ENCODE data around the gene ITGB6.

ITGB6 gene

GRCh38 chr2:160061944-160062291 is 138.2 kb downstream of the ITGB6 start:
- TF ChIP-seq ESRRG (CRISPR knock-in tag; IDR thresholded peaks at IDR 0.05) = no peak
- TF ChIP-seq ZFP3 (CRISPR knock-in tag; IDR thresholded peaks at IDR 0.05) = no peak
- TF ChIP-seq RARB (CRISPR knock-in tag; IDR thresholded peaks at IDR 0.05) = no peak
- TF ChIP-seq, protein P1, sequence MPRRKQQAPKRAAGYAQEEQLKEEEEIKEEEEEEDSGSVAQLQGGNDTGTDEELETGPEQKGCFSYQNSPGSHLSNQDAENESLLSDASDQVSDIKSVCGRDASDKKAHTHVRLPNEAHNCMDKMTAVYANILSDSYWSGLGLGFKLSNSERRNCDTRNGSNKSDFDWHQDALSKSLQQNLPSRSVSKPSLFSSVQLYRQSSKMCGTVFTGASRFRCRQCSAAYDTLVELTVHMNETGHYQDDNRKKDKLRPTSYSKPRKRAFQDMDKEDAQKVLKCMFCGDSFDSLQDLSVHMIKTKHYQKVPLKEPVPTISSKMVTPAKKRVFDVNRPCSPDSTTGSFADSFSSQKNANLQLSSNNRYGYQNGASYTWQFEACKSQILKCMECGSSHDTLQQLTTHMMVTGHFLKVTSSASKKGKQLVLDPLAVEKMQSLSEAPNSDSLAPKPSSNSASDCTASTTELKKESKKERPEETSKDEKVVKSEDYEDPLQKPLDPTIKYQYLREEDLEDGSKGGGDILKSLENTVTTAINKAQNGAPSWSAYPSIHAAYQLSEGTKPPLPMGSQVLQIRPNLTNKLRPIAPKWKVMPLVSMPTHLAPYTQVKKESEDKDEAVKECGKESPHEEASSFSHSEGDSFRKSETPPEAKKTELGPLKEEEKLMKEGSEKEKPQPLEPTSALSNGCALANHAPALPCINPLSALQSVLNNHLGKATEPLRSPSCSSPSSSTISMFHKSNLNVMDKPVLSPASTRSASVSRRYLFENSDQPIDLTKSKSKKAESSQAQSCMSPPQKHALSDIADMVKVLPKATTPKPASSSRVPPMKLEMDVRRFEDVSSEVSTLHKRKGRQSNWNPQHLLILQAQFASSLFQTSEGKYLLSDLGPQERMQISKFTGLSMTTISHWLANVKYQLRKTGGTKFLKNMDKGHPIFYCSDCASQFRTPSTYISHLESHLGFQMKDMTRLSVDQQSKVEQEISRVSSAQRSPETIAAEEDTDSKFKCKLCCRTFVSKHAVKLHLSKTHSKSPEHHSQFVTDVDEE (CRISPR knock-in tag; IDR thresholded peaks at IDR 0.05) = no peak
- no peak for TF ChIP-seq ZC3H10 (CRISPR knock-in tag; IDR thresholded peaks at IDR 0.05)
- TF ChIP-seq ZNF8 (CRISPR knock-in tag; IDR thresholded peaks at IDR 0.05) = no peak
- TF ChIP-seq GLIS3 (CRISPR knock-in tag; IDR thresholded peaks at IDR 0.05) = no peak
- TF ChIP-seq ZNF70 (CRISPR knock-in tag; IDR thresholded peaks at IDR 0.05) = no peak
- TF ChIP-seq TOX (CRISPR knock-in tag; IDR thresholded peaks at IDR 0.05; ENCODE audit: borderline replicate concordance) = no peak
- TF ChIP-seq CSDC2 (CRISPR knock-in tag; IDR thresholded peaks at IDR 0.05) = no peak
- TF ChIP-seq CREB5 (CRISPR knock-in tag; IDR thresholded peaks at IDR 0.05; ENCODE audit: low read depth) = no peak
- TF ChIP-seq TCF4 (CRISPR knock-in tag; IDR thresholded peaks at IDR 0.05; ENCODE audit: borderline replicate concordance) = no peak
- no peak for TF ChIP-seq BACH2 (CRISPR knock-in tag; IDR thresholded peaks at IDR 0.05; ENCODE audit: borderline replicate concordance)
- TF ChIP-seq OSR1 (CRISPR knock-in tag; IDR thresholded peaks at IDR 0.05) = no peak
- TF ChIP-seq ZFP30 (CRISPR knock-in tag; IDR thresholded peaks at IDR 0.05) = no peak
- TF ChIP-seq, protein P2, sequence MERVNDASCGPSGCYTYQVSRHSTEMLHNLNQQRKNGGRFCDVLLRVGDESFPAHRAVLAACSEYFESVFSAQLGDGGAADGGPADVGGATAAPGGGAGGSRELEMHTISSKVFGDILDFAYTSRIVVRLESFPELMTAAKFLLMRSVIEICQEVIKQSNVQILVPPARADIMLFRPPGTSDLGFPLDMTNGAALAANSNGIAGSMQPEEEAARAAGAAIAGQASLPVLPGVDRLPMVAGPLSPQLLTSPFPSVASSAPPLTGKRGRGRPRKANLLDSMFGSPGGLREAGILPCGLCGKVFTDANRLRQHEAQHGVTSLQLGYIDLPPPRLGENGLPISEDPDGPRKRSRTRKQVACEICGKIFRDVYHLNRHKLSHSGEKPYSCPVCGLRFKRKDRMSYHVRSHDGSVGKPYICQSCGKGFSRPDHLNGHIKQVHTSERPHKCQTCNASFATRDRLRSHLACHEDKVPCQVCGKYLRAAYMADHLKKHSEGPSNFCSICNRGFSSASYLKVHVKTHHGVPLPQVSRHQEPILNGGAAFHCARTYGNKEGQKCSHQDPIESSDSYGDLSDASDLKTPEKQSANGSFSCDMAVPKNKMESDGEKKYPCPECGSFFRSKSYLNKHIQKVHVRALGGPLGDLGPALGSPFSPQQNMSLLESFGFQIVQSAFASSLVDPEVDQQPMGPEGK (CRISPR knock-in tag; IDR thresholded peaks at IDR 0.05; ENCODE audit: borderline replicate concordance) = no peak
- TF ChIP-seq ARNTL (CRISPR knock-in tag; IDR thresholded peaks at IDR 0.05; ENCODE audit: borderline replicate concordance, low read depth) = no peak
- TF ChIP-seq ZNF565 (CRISPR knock-in tag; conservative IDR thresholded peaks at IDR 0.05; ENCODE audit: low read depth) = no peak
- no peak for ATAC-seq

- TF ChIP-seq TOX (CRISPR knock-in tag; IDR thresholded peaks at IDR 0.05; ENCODE audit: borderline replicate concordance) = no peak
- no peak for TF ChIP-seq ZNF8 (CRISPR knock-in tag; IDR thresholded peaks at IDR 0.05)
- no peak for TF ChIP-seq ZNF70 (CRISPR knock-in tag; IDR thresholded peaks at IDR 0.05)
- no peak for TF ChIP-seq POU6F1 (CRISPR knock-in tag; IDR thresholded peaks at IDR 0.05; ENCODE audit: borderline replicate concordance, low read depth)
- no peak for ATAC-seq
These were observed 138.5 kb downstream of the ITGB6 start for GRCh38 chr2:160061533-160061932.

GRCh38 chr2:160060297-160060696 is 139.8 kb downstream of the ITGB6 start:
- no peak for ATAC-seq
- TF ChIP-seq ARNTL (CRISPR knock-in tag; IDR thresholded peaks at IDR 0.05; ENCODE audit: borderline replicate concordance, low read depth) = no peak
- TF ChIP-seq, protein P3, sequence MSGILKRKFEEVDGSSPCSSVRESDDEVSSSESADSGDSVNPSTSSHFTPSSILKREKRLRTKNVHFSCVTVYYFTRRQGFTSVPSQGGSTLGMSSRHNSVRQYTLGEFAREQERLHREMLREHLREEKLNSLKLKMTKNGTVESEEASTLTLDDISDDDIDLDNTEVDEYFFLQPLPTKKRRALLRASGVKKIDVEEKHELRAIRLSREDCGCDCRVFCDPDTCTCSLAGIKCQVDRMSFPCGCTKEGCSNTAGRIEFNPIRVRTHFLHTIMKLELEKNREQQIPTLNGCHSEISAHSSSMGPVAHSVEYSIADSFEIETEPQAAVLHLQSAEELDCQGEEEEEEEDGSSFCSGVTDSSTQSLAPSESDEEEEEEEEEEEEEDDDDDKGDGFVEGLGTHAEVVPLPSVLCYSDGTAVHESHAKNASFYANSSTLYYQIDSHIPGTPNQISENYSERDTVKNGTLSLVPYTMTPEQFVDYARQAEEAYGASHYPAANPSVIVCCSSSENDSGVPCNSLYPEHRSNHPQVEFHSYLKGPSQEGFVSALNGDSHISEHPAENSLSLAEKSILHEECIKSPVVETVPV (CRISPR knock-in tag; IDR thresholded peaks at IDR 0.05) = no peak

GRCh38 chr2:160057356-160057755 is 142.7 kb downstream of the ITGB6 start:
- no peak for ATAC-seq
- no peak for TF ChIP-seq SNAI2 (CRISPR knock-in tag; IDR thresholded peaks at IDR 0.05)
- no peak for TF ChIP-seq TOX (CRISPR knock-in tag; IDR thresholded peaks at IDR 0.05; ENCODE audit: borderline replicate concordance)
- TF ChIP-seq PPARA (CRISPR knock-in tag; IDR thresholded peaks at IDR 0.05; ENCODE audit: borderline replicate concordance) = no peak
- no peak for TF ChIP-seq CREB5 (CRISPR knock-in tag; IDR thresholded peaks at IDR 0.05; ENCODE audit: low read depth)
- TF ChIP-seq ZC3H10 (CRISPR knock-in tag; IDR thresholded peaks at IDR 0.05) = no peak
- TF ChIP-seq, protein P1 (CRISPR knock-in tag; IDR thresholded peaks at IDR 0.05) = no peak
- no peak for TF ChIP-seq ZNF8 (CRISPR knock-in tag; IDR thresholded peaks at IDR 0.05)
- TF ChIP-seq ISL1 (CRISPR knock-in tag; IDR thresholded peaks at IDR 0.05) = no peak
